Endothelial cell of umbilical vein (primary cell): Measurements from ENCODE around the gene UNC45A. TPM values are rescaled to one million over a fixed set of nuclear protein-coding genes. Genes with fewer than 3 reads are reported as not detected.

Experiments used
- BruUV-seq: library from RNA; stranded (reverse); fragments of 400-500 nt; replicated peaks from 2 replicates; lab custom pipeline; 2021; lab: Mats Ljungman, UMichigan
- CTCF ChIA-PET: fragments of 300-600, 350-600 bp; sonication (Branson Sonifier 250); formaldehyde crosslinking; loops from one replicate; lab custom pipeline; 2021; ENCODE audit warnings: antibody characterized with exemption, inconsistent platforms; lab: Charles Lee
- POLR2A ChIA-PET: fragments of 300-600, 350-600 bp; sonication (Branson Sonifier 250); formaldehyde crosslinking; loops from one replicate; lab custom pipeline; 2021; ENCODE audit warnings: antibody characterized with exemption, inconsistent platforms; lab: Charles Lee
- DNase-seq: peaks from one replicate; pipeline ENCODE4 v3.0.0-alpha.2; 2011; ENCODE audit warnings: low read depth, low spot score
- FAIRE-seq: peaks from 2 replicates; lab custom pipeline; 2011; peaks lifted over from hg19 to GRCh38; lab: Jason Lieb, UNC
- H2AFZ ChIP-seq: 2 replicates; pipeline ENCODE4 v1.6.0; 2012; ENCODE audit warnings: low read depth, low read length, control low read depth, inconsistent platforms
- H3K27ac ChIP-seq: 2 replicates; pipeline ENCODE4 v1.5.1; 2011; ENCODE audit warnings: low read depth, mild to moderate bottlenecking, control low read depth, low read length, moderate library complexity; ENCODE audit not compliant: insufficient read depth
- H3K27me3 ChIP-seq, 2 experiments: 2 replicates each; pipeline versions ENCODE4 v1.6.0 to v1.6.1; 2011; ENCODE audit warnings: low read length in 2 of 2, mixed read lengths in 1 of 2; ENCODE audit not compliant: control insufficient read depth in 2 of 2, insufficient read depth in 2 of 2
- H3K36me3 ChIP-seq, 2 experiments: 2 replicates in 1 of 2; 3 replicates in 1 of 2; pipeline ENCODE4 v1.5.1; 2011; ENCODE audit warnings: low read length in 2 of 2, mild to moderate bottlenecking in 1 of 2, moderate library complexity in 1 of 2; ENCODE audit not compliant: control insufficient read depth in 2 of 2, insufficient read depth in 2 of 2; ENCODE audit errors: extremely low read depth in 1 of 2
- H3K4me1 ChIP-seq: 3 replicates; pipeline ENCODE4 v1.5.1; 2011; ENCODE audit warnings: mild to moderate bottlenecking, low read length; ENCODE audit not compliant: control insufficient read depth, insufficient read depth; ENCODE audit errors: extremely low read depth
- H3K4me2 ChIP-seq: 2 replicates; pipeline ENCODE4 v1.6.1; 2011; ENCODE audit warnings: low read length, control low read depth, mixed read lengths; ENCODE audit not compliant: insufficient read depth
- H3K4me3 ChIP-seq, 3 experiments: fragments of 200-600 bp in 1 of 3; sonication (generic), shearing (Covaris generic) in 1 of 3; replicated peaks in 1 of 3; 2 replicates each; pipeline ENCODE4 v1.5.1; 2011 to 2016; ENCODE audit warnings: control low read depth in 3 of 3, low read length in 3 of 3, mild to moderate bottlenecking in 2 of 3, inconsistent platforms in 1 of 3, low read depth in 1 of 3, moderate library complexity in 1 of 3; ENCODE audit not compliant: insufficient read depth in 1 of 3
- H3K79me2 ChIP-seq: 2 replicates; pipeline ENCODE4 v1.6.0; 2012; ENCODE audit warnings: low read length, inconsistent platforms; ENCODE audit not compliant: control insufficient read depth, insufficient read depth
- H3K9ac ChIP-seq: replicated peaks from 2 replicates; pipeline ENCODE3; 2011; ENCODE audit warnings: low read length, control low read depth; ENCODE audit not compliant: insufficient read depth; ENCODE audit errors: extremely low read depth
- H3K9me1 ChIP-seq: replicated peaks from 3 replicates; pipeline ENCODE4 v1.6.0; 2011; ENCODE audit warnings: mild to moderate bottlenecking, low read length; ENCODE audit not compliant: control insufficient read depth, insufficient read depth; ENCODE audit errors: extremely low read depth
- H3K9me3 ChIP-seq: replicated peaks from 2 replicates; pipeline ENCODE4 v1.5.1; 2012; ENCODE audit warnings: low read length, inconsistent platforms; ENCODE audit not compliant: control insufficient read depth, insufficient read depth
- H4K20me1 ChIP-seq: replicated peaks from 2 replicates; pipeline ENCODE3; 2011; ENCODE audit warnings: mild to moderate bottlenecking, low read length; ENCODE audit not compliant: control insufficient read depth, insufficient read depth; ENCODE audit errors: extremely low read depth
- EZH2 ChIP-seq: IDR thresholded peaks from 2 replicates; pipeline ENCODE4 v1.6.1; 2012; ENCODE audit warnings: borderline replicate concordance, low read depth, mild to moderate bottlenecking, moderate library complexity, low read length, inconsistent platforms; ENCODE audit not compliant: severe bottlenecking
- FOS ChIP-seq: IDR thresholded peaks from 2 replicates; pipeline ENCODE4 v1.6.1; 2011; ENCODE audit warnings: mild to moderate bottlenecking, low read length, moderate library complexity, borderline replicate concordance; ENCODE audit not compliant: insufficient read depth
- GATA2 ChIP-seq: IDR thresholded peaks from 2 replicates; pipeline ENCODE4 v1.7.0; 2011; ENCODE audit warnings: low read depth, mild to moderate bottlenecking, moderate library complexity, mixed read lengths, low read length; ENCODE audit not compliant: insufficient read length, insufficient read depth
- JUN ChIP-seq: IDR thresholded peaks from 2 replicates; pipeline ENCODE4 v1.6.1; 2011; ENCODE audit warnings: borderline replicate concordance, low read depth; ENCODE audit not compliant: insufficient read length, insufficient read depth
- MAX ChIP-seq: IDR thresholded peaks from 2 replicates; pipeline ENCODE4 v1.6.1; 2011; ENCODE audit not compliant: insufficient read depth, insufficient read length
- MYC ChIP-seq: IDR thresholded peaks from one replicate; pipeline ENCODE4 v1.6.1; 2011; ENCODE audit warnings: mild to moderate bottlenecking, low read depth, low read length
- POLR2A ChIP-seq: IDR thresholded peaks from 2 replicates; pipeline ENCODE4 v1.6.1; 2012; ENCODE audit warnings: low read depth, mild to moderate bottlenecking, control low read depth, low read length
- POLR2AphosphoS5 ChIP-seq: IDR thresholded peaks from 2 replicates; pipeline ENCODE4 v1.6.1; 2012; ENCODE audit warnings: low read depth, mild to moderate bottlenecking, control low read depth, low read length, moderate library complexity; ENCODE audit not compliant: insufficient read depth
- dilution Hi-C: fragments of 300-500 bp; cut with MboI; formaldehyde crosslinking; loops from one replicate; pipeline ENCODE4 v1.15.0; 2019; ENCODE audit warnings: low sequenced_read_pairs; ENCODE audit not compliant: extremely low pct_ligation_motif_present
- intact Hi-C: fragments of 100-400 bp; cut with micrococcal nuclease; formaldehyde crosslinking; loops from one replicate; pipeline ENCODE4 v1.10.0; 2022
- polyA plus RNA-seq, 4 experiments: library from polyadenylated mRNA; depleted of rRNA in 3 of 4; stranded (reverse) in 3 of 4; unstranded in 1 of 4; fragments of >200 nt; gene quantifications; 2 replicates each; pipeline versions ENCODE4 v1.2.1 to v1.2.3, GENCODE V29; 2011 to 2012; ENCODE audit warnings: missing spikeins in 1 of 4
- total RNA-seq: library from RNA; stranded (reverse); gene quantifications from 2 replicates; pipeline ENCODE4 v1.2.3, GENCODE V29; 2021
- TF ChIP-seq, protein P1 (sequence below), 2 donors: IDR thresholded peaks; 1 replicate in 1 of 2; 2 replicates in 1 of 2; pipeline ENCODE4 v1.5.1; 2011; ENCODE audit warnings: low read length in 2 of 2, mild to moderate bottlenecking in 2 of 2, moderate library complexity in 2 of 2, control low read depth in 1 of 2, inconsistent platforms in 1 of 2, low read depth in 1 of 2; ENCODE audit not compliant: insufficient read depth in 1 of 2; ENCODE audit errors: extremely low read depth in 1 of 2

Gene UNC45A
- total and polyA plus RNA-seq, 2 donors (not counting 3 experiments of a cell fraction or from before 2014, with no cell fraction given) = 103 to 106 TPM

DNA sequence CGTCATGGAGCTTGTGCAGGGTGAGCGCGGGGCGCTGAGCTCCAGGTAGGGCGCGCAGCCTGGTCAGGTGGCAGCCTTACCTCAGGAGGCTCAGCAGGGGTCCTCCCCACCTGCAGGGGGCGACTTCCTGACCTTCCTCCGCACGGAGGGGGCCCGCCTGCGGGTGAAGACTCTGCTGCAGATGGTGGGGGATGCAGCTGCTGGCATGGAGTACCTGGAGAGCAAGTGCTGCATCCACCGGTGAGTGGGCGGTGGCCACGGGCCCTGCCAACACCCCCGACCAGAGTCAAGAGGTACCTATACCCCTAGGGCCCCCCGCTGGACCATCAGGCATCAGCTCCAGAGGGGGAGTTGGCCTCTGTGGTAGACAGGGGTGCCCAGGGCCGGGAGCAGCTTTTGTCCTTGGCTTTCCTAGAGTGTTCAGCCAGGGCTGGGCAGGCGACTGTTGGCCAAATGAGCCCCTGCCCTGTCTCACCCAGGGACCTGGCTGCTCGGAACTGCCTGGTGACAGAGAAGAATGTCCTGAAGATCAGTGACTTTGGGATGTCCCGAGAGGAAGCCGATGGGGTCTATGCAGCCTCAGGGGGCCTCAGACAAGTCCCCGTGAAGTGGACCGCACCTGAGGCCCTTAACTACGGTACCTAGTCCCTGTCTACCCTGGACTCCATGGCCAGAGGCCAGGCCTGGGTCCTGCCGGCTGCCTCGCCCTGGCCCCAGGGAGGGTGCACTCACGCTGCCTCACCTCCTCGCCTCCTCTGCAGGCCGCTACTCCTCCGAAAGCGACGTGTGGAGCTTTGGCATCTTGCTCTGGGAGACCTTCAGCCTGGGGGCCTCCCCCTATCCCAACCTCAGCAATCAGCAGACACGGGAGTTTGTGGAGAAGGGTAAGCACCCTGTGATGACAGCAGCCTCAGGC is 41.7 kb upstream of the UNC45A start:
- CTCF ChIA-PET = interaction anchor here (1.3 to 3.7 kb wide), 2 partner anchors 7 to 245 kb away, joined by 4 to 18 read pairs; no protein-coding TSS in a partner anchor

DNA sequence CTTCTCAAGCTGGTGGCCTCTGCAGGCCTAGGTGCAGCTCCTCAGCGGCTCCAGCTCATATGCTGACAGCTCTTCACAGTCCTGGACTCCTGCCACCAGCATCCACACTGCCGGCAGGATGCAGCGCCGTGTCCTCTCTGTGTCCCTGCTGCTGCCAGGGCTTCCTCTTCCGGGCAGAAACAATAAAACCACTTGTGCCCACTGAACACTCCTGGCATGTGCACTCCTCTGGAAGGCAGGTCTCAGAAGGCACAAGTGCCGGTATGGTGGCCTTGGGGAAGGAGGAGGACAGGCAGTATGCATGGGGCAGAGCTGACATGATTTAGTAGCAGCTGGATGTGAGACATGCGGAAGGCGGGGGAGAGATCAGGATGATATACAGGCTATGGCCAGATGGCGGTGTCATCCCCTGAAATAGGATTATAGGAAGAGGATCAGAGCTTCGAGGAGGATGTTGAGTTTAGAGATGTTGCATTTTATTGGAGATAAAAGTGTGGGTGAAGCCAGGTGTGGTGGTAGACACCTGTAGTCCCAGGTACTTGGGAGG is 39.4 kb upstream of the UNC45A start:
- intact Hi-C loops (no loop called here), dilution Hi-C loops (no loop called here)
- FAIRE-seq = no peak
- H3K27me3 ChIP-seq = no peaks in the 10 kb centered on the region
- no peak for DNase-seq
- no peaks in the 10 kb centered on the region for H4K20me1 ChIP-seq
- H3K4me1 ChIP-seq = no peaks in the 10 kb centered on the region
- H3K9me1 ChIP-seq = no peaks in the 10 kb centered on the region
- BruUV-seq = no TSS peak
- ChIA-PET POLR2A (no interaction called here), CTCF (interaction anchor here (1.0 to 3.7 kb wide), 4 partner anchors 9 to 248 kb away, joined by 3 to 18 read pairs (median 6); partner anchors contain the start of genes HDDC3 and UNC45A)
- H3K27ac ChIP-seq = no peak overlapping the region
- H3K4me3 ChIP-seq = no peak overlapping the region
- peaks cover 11 to 37% of the 10 kb centered on the region in 2 experiments for H3K36me3 ChIP-seq
- H2AFZ ChIP-seq = no peak overlapping the region
- no peaks in the 10 kb centered on the region for H3K79me2 ChIP-seq
- H3K9me3 ChIP-seq = no peaks in the 10 kb centered on the region
- no peak overlapping the region for H3K9ac ChIP-seq
- H3K4me2 ChIP-seq = no peak overlapping the region
- TF ChIP-seq, protein P1, sequence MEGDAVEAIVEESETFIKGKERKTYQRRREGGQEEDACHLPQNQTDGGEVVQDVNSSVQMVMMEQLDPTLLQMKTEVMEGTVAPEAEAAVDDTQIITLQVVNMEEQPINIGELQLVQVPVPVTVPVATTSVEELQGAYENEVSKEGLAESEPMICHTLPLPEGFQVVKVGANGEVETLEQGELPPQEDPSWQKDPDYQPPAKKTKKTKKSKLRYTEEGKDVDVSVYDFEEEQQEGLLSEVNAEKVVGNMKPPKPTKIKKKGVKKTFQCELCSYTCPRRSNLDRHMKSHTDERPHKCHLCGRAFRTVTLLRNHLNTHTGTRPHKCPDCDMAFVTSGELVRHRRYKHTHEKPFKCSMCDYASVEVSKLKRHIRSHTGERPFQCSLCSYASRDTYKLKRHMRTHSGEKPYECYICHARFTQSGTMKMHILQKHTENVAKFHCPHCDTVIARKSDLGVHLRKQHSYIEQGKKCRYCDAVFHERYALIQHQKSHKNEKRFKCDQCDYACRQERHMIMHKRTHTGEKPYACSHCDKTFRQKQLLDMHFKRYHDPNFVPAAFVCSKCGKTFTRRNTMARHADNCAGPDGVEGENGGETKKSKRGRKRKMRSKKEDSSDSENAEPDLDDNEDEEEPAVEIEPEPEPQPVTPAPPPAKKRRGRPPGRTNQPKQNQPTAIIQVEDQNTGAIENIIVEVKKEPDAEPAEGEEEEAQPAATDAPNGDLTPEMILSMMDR (IDR thresholded peaks at IDR 0.05; ENCODE audit: extremely low read depth in 1 of 2, insufficient read depth in 1 of 2, low read depth in 1 of 2, low read length in 2 of 2) = no peak
- TF ChIP-seq EZH2 (no peak), GATA2 (no peak), MYC (no peak), FOS (no peak), POLR2A (no peak), MAX (no peak), POLR2AphosphoS5 (no peak), JUN (no peak)

More for the DNA sequence above, 41.7 kb upstream of the UNC45A start:
- peaks cover 11 to 48% of the 10 kb centered on the region in 2 experiments for H3K36me3 ChIP-seq
- no peaks in the 10 kb centered on the region for H3K4me1 ChIP-seq
- H3K9me3 ChIP-seq = no peaks in the 10 kb centered on the region
- dilution Hi-C loops = no loop called here
- no peak overlapping the region for H3K27ac ChIP-seq
- no peaks in the 10 kb centered on the region for H3K79me2 ChIP-seq
- no peaks in the 10 kb centered on the region for H3K9me1 ChIP-seq
- no peak overlapping the region for H2AFZ ChIP-seq
- DNase-seq = no peak
- intact Hi-C loops = no loop called here
- H3K27me3 ChIP-seq = no peaks in the 10 kb centered on the region
- no peak overlapping the region for H3K4me3 ChIP-seq
- POLR2A ChIA-PET = no interaction called here
- no peak overlapping the region for H3K4me2 ChIP-seq
- FAIRE-seq = no peak
- no peaks in the 10 kb centered on the region for H4K20me1 ChIP-seq
- no TSS peak for BruUV-seq
- TF ChIP-seq FOS (no peak), POLR2AphosphoS5 (no peak)
- no peak overlapping the region for H3K9ac ChIP-seq
